SK-N-MC (cell line): ENCODE data around the gene MED1.

Experiments used
- DNase-seq: peaks from one replicate; pipeline ENCODE4 v3.0.0-alpha.2; 2011; ENCODE audit warnings: low read depth, low spot score
- H3K27ac ChIP-seq: fragments of 200-600 bp; sonication (generic); 2 replicates; pipeline ENCODE4 v1.5.1; 2016; ENCODE audit warnings: mixed run types
- H3K36me3 ChIP-seq: fragments of 200-600 bp; sonication (generic); 2 replicates; pipeline ENCODE4 v1.6.1; 2017; ENCODE audit warnings: antibody characterized with exemption, low read length, mixed read lengths; ENCODE audit not compliant: insufficient read depth
- H3K4me3 ChIP-seq: fragments of 200-600 bp; sonication (generic); 2 replicates; pipeline ENCODE4 v1.5.1; 2016
- H3K9ac ChIP-seq: fragments of 200-600 bp; sonication (generic); 2 replicates; pipeline ENCODE4 v1.8.0; 2017; ENCODE audit warnings: mixed run types, mixed read lengths; ENCODE audit not compliant: insufficient read length
- H3K9me3 ChIP-seq: fragments of 200-600 bp; sonication (generic); 2 replicates; pipeline ENCODE4 v1.6.1; 2017; ENCODE audit warnings: low read depth, mild to moderate bottlenecking, antibody characterized with exemption, low read length, moderate library complexity, mixed read lengths
- EZH2 ChIP-seq: fragments of 200-600 bp; sonication (generic); IDR thresholded peaks from one replicate; pipeline ENCODE4 v1.6.1; 2017; ENCODE audit warnings: antibody characterized with exemption
- FOXP2 ChIP-seq: optimal IDR thresholded peaks from 2 replicates; pipeline ENCODE3; 2011; ENCODE audit warnings: mild to moderate bottlenecking, moderate library complexity; ENCODE audit not compliant: insufficient read depth; ENCODE audit errors: extremely low read length, control extremely low read depth
- POLR2AphosphoS5 ChIP-seq: IDR thresholded peaks from 2 replicates; pipeline ENCODE4 v1.6.1; 2012; ENCODE audit warnings: mild to moderate bottlenecking, low read depth, low read length, borderline replicate concordance

MED1 gene

GRCh38 chr17:39359994-39360393, 91.1 kb downstream of the MED1 start:
- H3K9ac ChIP-seq, result no peak overlapping the region

GRCh38 chr17:39357986-39358385, 93.1 kb downstream of the MED1 start:
- H3K9me3 ChIP-seq, result no peaks in the 10 kb centered on the region
- no peak overlapping the region for H3K9ac ChIP-seq
- no peak for DNase-seq
- H3K36me3 ChIP-seq, result no peaks in the 10 kb centered on the region
- peak overlapping the region; percentile 34; the same call in 1 of the 2 replicates for H3K27ac ChIP-seq
- no peak overlapping the region for H3K4me3 ChIP-seq
- no peak for TF ChIP-seq POLR2AphosphoS5
- TF ChIP-seq FOXP2, result no peak
- no peak for TF ChIP-seq EZH2

More at GRCh38 chr17:39359994-39360393, 91.1 kb downstream of the MED1 start:
- Histone ChIP-seq H3K36me3 (no peaks in the 10 kb centered on the region), H3K27ac (no peak overlapping the region), H3K9me3 (no peaks in the 10 kb centered on the region), H3K4me3 (no peak overlapping the region)
- TF ChIP-seq FOXP2 (no peak), EZH2 (no peak), POLR2AphosphoS5 (no peak)
- DNase-seq, result no peak

- TF ChIP-seq FOXP2 (no peak), EZH2 (no peak), POLR2AphosphoS5 (no peak)
Measured at GRCh38 chr17:39357488-39357887, 93.6 kb downstream of the MED1 start.

More at GRCh38 chr17:39357488-39357887, 93.6 kb downstream of the MED1 start:
- H3K27ac ChIP-seq, result peak overlapping the region; percentile 34; the same call in 1 of the 2 replicates
- H3K36me3 ChIP-seq, result no peaks in the 10 kb centered on the region
- no peaks in the 10 kb centered on the region for H3K9me3 ChIP-seq
- DNase-seq, result no peak
- H3K4me3 ChIP-seq, result no peak overlapping the region
- no peak overlapping the region for H3K9ac ChIP-seq
